ENCODE data around the gene ST6GALNAC4.

Gene ST6GALNAC4

DNA sequence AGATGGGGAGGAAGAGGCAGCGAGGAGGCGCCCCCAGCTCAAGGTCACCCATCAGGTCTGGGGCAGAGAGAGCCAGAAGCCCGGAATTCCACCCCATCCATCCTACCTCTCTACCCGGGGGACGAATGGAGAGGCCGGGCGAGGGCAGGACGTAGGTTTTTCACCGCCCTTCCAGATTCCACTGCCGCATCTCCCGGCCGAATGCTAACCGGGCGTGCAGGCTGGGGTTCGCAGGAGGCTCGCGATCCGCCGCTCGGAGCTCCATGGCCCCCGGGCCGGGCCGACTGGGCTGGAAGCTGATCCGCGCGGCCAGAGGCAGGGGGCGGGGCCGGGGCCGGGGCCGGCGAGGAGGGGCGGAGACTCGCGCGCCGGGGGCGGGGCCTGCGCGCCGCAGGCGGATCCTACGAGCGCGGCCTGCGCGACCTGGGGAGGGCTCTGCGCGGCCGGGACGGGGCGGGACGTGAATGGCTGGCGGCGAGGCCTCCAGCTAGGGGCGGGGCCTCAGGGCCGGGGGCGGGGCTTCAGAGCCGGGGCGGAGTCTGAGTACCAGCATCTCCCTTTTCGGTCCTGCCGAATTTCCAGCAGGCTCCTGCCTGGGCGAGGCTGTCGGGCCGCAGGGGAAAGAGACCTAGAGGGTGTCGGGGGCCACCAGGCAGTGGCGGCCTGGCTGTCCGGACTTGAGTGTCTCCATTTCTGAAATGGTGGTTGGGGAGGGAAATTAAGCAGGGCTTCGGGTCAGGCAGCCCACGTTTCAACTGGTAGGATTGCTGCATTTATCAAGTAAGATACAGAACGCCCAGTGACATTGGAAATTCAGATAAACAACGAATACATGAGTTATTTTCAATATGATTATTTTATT lies at the start of gene ST6GALNAC4:
ST6GALNAC4 (minus strand) TSS at position 322 of the 862 bp plus-strand sequence. CDS start 622 bp downstream, outside the sequence.
- DNase-seq (ENCODE audit: low read depth, low spot score) = peak; percentile 79

GRCh38 chr9:127965953-127966352 lies 49.1 kb upstream of the ST6GALNAC4 start:
- DNase-seq (ENCODE audit: low read depth, low spot score) = no peak

DNA sequence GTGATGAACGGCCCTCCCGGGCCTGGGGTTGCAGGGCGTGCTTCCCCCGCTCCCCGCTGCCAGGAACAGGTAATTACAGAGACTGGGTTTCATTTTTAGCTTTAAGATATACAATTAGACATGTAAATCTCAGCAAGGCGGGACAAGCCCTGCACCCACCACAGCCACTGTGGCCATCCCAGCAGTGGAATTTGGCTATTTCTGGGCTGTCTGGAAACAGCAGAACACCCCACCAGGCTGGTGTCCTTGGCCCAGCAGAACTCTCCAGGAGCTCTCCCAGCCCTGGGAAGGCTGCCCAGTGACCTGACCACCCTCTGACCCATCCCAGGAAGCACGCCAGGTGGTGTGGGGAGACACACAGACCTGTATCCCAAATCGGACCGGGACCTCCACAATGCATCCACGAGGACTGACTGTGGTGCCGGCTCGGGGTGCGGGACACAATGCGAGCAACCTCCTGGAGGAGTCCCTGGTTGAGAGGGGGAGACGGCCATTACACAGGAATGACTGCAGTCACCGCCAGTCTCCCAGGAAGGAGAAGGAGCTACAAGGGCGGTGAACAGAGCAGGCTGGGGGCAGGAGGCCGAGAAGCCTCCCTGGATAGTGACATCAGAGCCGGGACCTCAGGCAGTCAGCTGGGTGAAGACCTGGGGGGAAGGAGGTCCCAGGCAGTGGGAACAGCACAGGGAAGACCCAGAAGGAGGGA lies 46.7 kb upstream of the ST6GALNAC4 start:
- no peak for DNase-seq (ENCODE audit: low read depth, low spot score)

DNA sequence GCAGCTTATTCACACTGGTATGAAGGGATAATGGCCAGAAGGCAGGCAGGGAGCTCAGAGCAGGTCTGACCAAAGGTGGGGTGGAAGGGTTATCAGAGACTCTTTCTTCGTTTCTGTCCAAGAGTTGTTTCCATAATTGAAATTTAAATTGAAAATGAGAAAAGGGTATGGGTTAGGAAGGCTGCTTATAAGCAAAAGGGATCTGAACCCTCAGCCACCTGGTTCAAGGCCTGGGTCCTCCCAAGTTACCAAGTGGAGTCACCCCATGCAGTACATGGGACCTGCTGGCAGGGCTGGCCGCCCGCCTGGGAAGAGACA lies 46.2 kb upstream of the ST6GALNAC4 start:
- no peak for DNase-seq (ENCODE audit: low read depth, low spot score)

- no peak for DNase-seq (ENCODE audit: low read depth, low spot score)
Measured at GRCh38 chr9:127962278-127962677, 45.4 kb upstream of the ST6GALNAC4 start.

GRCh38 chr9:127961613-127962155 lies 44.8 kb upstream of the ST6GALNAC4 start:
- no peak for DNase-seq (ENCODE audit: low read depth, low spot score)

DNA sequence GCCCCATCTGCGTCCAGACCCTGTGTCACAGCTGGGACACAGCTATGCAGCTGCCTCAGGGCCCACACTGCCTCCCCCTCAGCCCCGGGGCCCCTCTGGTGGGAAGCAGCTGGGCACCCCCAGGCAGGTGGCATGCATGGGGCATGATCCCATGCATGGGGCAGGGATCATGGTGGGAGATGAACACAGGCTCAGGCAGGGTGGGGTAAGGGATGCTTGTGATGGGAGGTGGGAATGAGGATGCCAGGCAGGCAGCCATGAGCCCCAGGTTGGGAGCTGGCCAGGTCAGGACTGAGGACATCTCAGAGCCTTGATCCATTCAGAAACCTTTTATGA lies 44.3 kb upstream of the ST6GALNAC4 start:
- DNase-seq (ENCODE audit: low read depth, low spot score) = no peak

DNA sequence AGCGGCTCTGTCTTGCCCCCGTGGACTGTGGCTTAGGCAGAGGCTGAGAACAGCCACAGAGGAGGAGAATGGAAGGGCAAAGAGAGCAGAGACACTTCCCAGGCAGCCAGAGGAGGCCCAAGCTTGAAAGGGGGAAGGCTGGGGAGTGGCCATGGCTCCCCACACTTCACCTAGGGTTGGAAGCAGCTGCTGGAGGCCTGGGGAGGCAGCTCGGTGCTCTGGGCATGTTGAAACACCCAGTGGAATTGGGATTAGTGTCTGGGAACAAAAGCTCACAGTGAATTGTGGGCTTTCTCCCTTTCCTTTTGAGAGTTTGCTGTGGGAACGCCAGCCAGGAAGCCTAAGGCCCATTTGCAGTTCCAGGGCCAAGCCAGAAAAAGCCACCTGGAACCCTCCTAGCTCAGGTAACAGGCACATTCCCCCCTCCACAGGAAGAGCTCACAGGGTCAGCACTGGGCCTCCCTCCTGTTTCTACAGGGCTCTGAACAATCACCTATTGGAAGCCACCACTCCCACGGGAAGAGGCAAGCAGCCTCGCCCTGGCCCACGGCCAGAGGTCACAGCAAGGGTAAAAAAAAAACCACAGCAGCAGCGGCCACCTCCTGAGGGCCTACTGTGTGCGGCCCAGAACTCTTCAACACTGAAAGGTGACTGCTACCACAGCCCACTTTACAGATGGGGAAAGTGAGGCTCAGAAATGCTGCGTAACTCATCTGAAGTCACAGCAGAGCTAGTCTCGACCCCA lies 43.7 kb upstream of the ST6GALNAC4 start:
- DNase-seq (ENCODE audit: low read depth, low spot score) = no peak

GRCh38 chr9:127959841-127960409 lies 43.1 kb upstream of the ST6GALNAC4 start:
- DNase-seq (ENCODE audit: low read depth, low spot score) = no peak

GRCh38 chr9:127959398-127959797 lies 42.6 kb upstream of the ST6GALNAC4 start:
- DNase-seq (ENCODE audit: low read depth, low spot score) = no peak

- no peak for DNase-seq (ENCODE audit: low read depth, low spot score)
Measured at GRCh38 chr9:127958728-127959127, 41.9 kb upstream of the ST6GALNAC4 start.

- DNase-seq (ENCODE audit: low read depth, low spot score) = no peak
Measured at GRCh38 chr9:127955294-127956015, 38.6 kb upstream of the ST6GALNAC4 start.

GRCh38 chr9:127954831-127955293 lies 38.0 kb upstream of the ST6GALNAC4 start:
- DNase-seq (ENCODE audit: low read depth, low spot score) = no peak

GRCh38 chr9:127953768-127954505 lies 37.1 kb upstream of the ST6GALNAC4 start:
- DNase-seq (ENCODE audit: low read depth, low spot score) = no peak

DNA sequence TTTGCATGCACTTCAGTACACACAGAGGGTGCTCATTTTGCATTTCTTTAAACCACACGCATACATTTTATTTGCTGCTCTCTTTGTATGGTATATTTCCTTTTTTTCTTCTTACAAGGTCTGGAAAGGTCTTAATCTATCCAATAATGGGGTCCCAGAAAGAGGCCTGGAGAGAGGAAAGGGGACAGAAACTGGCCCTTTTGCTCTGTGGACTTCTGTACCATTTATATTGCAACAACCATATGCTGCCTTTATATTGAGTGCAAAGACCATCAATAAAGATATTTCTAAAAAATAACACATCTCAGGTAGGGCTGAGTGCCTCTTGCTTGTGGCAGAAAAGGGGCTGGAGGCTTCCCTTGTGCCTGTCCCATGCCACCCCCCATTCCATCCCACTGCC lies 36.3 kb upstream of the ST6GALNAC4 start:
- DNase-seq (ENCODE audit: low read depth, low spot score) = no peak

DNA sequence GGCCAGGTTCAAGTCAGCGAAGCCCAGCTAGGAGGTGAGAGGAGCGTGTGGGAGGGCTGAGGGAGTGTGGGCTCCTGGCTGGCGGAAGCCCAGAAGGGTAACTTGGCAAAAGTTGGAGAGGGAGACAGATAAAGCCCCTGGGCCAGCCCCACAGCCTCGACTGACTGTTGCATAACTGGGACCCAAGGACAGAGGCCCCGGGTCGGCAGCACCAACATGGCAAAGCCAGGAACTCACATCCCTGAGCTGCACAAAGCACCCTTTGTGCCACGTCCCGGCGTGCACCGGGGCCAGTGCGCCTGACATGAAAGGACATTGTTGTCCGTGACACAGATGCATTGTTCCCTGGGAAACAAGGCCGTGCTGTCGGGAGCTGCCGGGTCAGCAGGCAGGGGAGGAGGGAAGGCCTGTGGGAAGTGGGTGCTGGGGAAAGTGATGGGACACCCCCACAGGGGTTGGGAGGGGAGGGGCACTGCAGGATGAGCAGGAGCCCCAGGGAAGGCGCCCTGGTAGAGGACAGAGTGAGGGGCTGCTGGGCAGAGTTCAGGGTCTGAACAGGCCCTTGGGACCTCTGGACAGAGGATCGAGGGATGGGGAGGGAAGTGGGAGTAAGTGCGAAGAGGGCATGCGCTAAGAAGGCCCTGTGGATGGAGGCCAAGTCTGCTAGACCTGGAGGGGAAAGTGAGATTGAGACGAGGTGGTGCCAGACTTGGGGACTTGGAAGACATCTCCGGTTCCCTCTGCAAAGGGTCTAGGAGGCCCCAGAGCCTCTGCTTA lies 33.9 kb upstream of the ST6GALNAC4 start:
- no peak for DNase-seq (ENCODE audit: low read depth, low spot score)

- DNase-seq (ENCODE audit: low read depth, low spot score) = no peak
Measured at GRCh38 chr9:127949827-127950512, 33.1 kb upstream of the ST6GALNAC4 start.

DNA sequence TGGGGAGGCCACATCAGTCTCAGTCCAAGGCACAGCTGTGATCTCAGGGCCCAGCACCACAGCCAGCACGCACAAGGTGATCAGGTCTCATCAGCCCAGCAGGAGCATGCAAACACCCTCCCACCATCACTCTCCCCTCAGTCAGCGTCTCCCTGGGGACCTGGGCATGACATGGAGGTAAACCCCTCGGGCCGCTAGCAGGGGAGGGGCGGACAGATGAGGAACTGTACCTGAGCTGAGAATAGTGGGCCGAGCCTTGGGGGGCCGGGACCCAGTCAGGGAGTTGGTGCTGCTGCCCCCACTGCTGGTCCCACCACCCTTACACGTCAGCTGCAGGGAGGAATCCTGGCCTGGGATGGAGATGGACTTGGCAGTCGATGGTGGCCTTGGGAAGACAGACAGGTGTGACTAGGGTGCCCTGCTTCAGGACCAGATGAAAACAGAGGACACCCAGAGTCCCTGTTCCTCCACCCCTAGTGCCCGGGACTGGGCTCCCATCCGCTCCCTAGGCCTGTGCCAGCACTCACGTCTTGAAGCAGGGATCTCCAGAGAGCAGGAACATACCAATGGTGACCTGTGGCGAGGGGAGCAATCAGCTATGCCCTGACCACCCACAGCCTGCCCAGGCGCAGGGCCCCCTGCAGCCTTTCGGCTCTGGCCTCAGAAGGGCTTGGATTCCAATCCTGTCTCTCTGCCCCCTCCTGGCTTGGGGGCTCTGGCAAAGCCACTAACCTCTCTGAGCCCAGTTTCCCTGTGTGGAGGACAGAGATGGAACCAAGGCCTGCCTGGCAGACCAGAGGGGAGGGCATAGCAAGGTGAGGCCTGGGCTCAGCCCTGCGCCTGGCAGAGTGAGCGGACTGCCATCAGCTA lies 31.2 kb upstream of the ST6GALNAC4 start:
- no peak for DNase-seq (ENCODE audit: low read depth, low spot score)
